Tibial nerve (tissue), 4 donors: ENCODE results near the gene NR2F1-AS1.

Experiments
- EP300 ChIP-seq, 2 donors: sonication (generic); formaldehyde crosslinking; IDR thresholded peaks; one replicate each; pipeline ENCODE4 v1.6.1; 2017; ENCODE audit warnings: antibody characterized with exemption in 2 of 2, mild to moderate bottlenecking in 1 of 2
- POLR2A ChIP-seq, 2 donors: fragments of 450-650 bp; IDR thresholded peaks; one replicate each; pipeline ENCODE4 v1.6.1; 2017; ENCODE audit warnings: antibody characterized with exemption in 2 of 2, mild to moderate bottlenecking in 2 of 2, moderate library complexity in 2 of 2
- TF ChIP-seq, protein P1 (sequence below), 5 experiments: fragments of 200-600 bp in 3 of 5; fragments of 450-650 bp in 2 of 5; sonication (generic) in 3 of 5; IDR thresholded peaks; one replicate each; pipeline ENCODE4 v1.5.1; 2016 to 2019; ENCODE audit warnings: antibody characterized with exemption in 5 of 5, mild to moderate bottlenecking in 3 of 5, moderate library complexity in 2 of 5

- TF ChIP-seq POLR2A (IDR thresholded peaks at IDR 0.05) (no peak), EP300 (IDR thresholded peaks at IDR 0.05) (peak; percentile 79 to 97)
- TF ChIP-seq, protein P1, sequence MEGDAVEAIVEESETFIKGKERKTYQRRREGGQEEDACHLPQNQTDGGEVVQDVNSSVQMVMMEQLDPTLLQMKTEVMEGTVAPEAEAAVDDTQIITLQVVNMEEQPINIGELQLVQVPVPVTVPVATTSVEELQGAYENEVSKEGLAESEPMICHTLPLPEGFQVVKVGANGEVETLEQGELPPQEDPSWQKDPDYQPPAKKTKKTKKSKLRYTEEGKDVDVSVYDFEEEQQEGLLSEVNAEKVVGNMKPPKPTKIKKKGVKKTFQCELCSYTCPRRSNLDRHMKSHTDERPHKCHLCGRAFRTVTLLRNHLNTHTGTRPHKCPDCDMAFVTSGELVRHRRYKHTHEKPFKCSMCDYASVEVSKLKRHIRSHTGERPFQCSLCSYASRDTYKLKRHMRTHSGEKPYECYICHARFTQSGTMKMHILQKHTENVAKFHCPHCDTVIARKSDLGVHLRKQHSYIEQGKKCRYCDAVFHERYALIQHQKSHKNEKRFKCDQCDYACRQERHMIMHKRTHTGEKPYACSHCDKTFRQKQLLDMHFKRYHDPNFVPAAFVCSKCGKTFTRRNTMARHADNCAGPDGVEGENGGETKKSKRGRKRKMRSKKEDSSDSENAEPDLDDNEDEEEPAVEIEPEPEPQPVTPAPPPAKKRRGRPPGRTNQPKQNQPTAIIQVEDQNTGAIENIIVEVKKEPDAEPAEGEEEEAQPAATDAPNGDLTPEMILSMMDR (IDR thresholded peaks at IDR 0.05) = peak in 1 of 5 experiments; percentile 15
These were observed 48.6 kb downstream of the NR2F1-AS1 start for GRCh38 chr5:93532370-93532769.
